Thyroid gland (tissue), 4 donors: ENCODE data around the gene SH2D5. TPM values are rescaled to one million over a fixed set of nuclear protein-coding genes. Genes with fewer than 3 reads are reported as not detected.

Experiments used
- DNase-seq, 2 donors: peaks; one replicate each; pipeline ENCODE4 v3.0.0-alpha.2; 2019
- H3K27ac ChIP-seq, 3 donors: fragments of 200-600 bp; sonication (generic); 1 replicate in 2 of 3; 2 replicates in 1 of 3; pipeline ENCODE4 v1.5.1; 2016 to 2019; ENCODE audit warnings: mild to moderate bottlenecking in 1 of 3, moderate library complexity in 1 of 3
- H3K27me3 ChIP-seq: fragments of 200-600 bp; sonication (generic); one replicate; pipeline ENCODE4 v1.5.1; 2019
- H3K36me3 ChIP-seq, 2 donors: fragments of 200-600 bp; sonication (generic); one replicate each; pipeline ENCODE4 v1.5.1; 2016 to 2019
- H3K4me1 ChIP-seq, 2 donors: fragments of 200-600 bp; sonication (generic); one replicate each; pipeline ENCODE4 v1.5.1; 2017 to 2019
- H3K4me3 ChIP-seq, 3 donors: fragments of 200-600 bp; sonication (generic); replicated peaks in 1 of 3; 1 replicate in 2 of 3; 2 replicates in 1 of 3; pipeline ENCODE4 v1.5.1; 2016; ENCODE audit warnings: mild to moderate bottlenecking in 1 of 3
- H3K9me3 ChIP-seq: fragments of 200-600 bp; sonication (generic); one replicate; pipeline ENCODE4 v1.5.1; 2017
- POLR2A ChIP-seq, 2 donors: fragments of 450-650 bp; IDR thresholded peaks; one replicate each; pipeline ENCODE4 v1.6.1; 2017; ENCODE audit warnings: antibody characterized with exemption in 2 of 2, mild to moderate bottlenecking in 2 of 2, moderate library complexity in 1 of 2
- WGBS, 2 donors: methylation state at CpG; one replicate each; pipeline ENCODE4 v1.1.5; 2017; 5-methylcytosine and 5-hydroxymethylcytosine counted together
- intact Hi-C: fragments of 100-400 bp; cut with DNase I; formaldehyde crosslinking; loops from one replicate; pipeline ENCODE4 v1.15.1; 2023
- total RNA-seq, 4 donors: library from RNA; depleted of rRNA; stranded (reverse); fragments of >200 nt; gene quantifications; one replicate each; pipeline ENCODE4 v1.2.3, GENCODE V29; 2016
- TF ChIP-seq, protein P1 (sequence below), 6 experiments: fragments of 200-600 bp in 3 of 6; fragments of 450-650 bp in 3 of 6; sonication (generic) in 3 of 6; IDR thresholded peaks; one replicate each; pipeline ENCODE4 v1.5.1; 2016 to 2019; ENCODE audit warnings: antibody characterized with exemption in 6 of 6, mild to moderate bottlenecking in 2 of 6, inconsistent platforms in 1 of 6, moderate library complexity in 1 of 6

SH2D5 gene
- total RNA-seq, 4 donors from 2014 or later, result 0.11 to 1.4 (median 0.77) TPM

DNA sequence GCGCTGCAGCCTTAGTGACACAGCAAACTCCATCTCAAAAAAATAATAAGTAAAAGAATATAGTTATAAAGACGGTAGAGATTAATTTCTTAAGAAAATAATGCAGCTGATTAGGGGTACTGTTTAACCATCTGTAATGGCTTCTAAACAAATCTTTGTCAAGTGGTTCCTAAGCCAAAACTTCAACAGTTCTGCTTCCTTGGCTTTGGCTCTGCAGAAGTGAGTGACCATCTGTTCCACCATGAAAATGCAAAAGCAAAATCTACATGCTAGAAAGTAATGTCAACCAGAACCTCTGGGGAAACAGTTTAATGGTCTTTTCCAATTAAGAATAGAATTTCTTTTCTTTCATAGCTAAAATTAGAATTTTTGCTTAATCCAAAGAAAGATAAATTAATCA is 8.3 kb upstream of the SH2D5 start:
- no peaks in the 10 kb centered on the region for H3K27me3 ChIP-seq
- H3K27ac ChIP-seq, result peak overlapping the region in 1 of 3 donors; percentile 4
- intact Hi-C loops, result no loop called here
- 74 to 79% methylated on average over 2 of the region's 2 CpGs for WGBS, 2 donors
- H3K36me3 ChIP-seq, result peaks cover 25 to 28% of the 10 kb centered on the region in 2 donors
- TF ChIP-seq, protein P1, sequence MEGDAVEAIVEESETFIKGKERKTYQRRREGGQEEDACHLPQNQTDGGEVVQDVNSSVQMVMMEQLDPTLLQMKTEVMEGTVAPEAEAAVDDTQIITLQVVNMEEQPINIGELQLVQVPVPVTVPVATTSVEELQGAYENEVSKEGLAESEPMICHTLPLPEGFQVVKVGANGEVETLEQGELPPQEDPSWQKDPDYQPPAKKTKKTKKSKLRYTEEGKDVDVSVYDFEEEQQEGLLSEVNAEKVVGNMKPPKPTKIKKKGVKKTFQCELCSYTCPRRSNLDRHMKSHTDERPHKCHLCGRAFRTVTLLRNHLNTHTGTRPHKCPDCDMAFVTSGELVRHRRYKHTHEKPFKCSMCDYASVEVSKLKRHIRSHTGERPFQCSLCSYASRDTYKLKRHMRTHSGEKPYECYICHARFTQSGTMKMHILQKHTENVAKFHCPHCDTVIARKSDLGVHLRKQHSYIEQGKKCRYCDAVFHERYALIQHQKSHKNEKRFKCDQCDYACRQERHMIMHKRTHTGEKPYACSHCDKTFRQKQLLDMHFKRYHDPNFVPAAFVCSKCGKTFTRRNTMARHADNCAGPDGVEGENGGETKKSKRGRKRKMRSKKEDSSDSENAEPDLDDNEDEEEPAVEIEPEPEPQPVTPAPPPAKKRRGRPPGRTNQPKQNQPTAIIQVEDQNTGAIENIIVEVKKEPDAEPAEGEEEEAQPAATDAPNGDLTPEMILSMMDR (IDR thresholded peaks at IDR 0.05), result no peak
- no peak for TF ChIP-seq POLR2A (IDR thresholded peaks at IDR 0.05)
- no peak overlapping the region for H3K4me3 ChIP-seq
- DNase-seq, result no peak
- no peaks in the 10 kb centered on the region for H3K9me3 ChIP-seq
- H3K4me1 ChIP-seq, result no peaks in the 10 kb centered on the region

DNA sequence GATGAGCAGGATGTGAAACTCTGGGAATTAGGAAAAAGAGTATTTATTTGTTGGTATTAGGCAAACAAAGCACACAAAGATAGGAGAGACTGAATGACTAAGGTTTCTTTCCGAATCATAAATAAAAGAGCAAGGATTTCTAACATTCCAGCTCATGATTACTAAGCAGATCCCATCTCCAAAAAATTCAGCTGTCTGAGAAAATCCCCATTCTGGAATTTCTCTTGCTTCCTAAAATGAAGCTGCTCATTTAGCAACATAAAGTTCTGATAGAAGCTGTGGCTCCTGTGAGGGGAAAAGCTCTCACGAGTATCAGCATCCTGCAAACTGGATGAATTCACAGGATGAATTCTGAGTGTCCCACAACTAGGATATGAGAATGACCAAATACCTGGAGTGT is 6.7 kb upstream of the SH2D5 start:
- intact Hi-C loops, result no loop called here
- Histone ChIP-seq H3K27ac (peak overlapping the region in 2 of 3 donors; percentile 8 to 29), H3K4me3 (no peak overlapping the region), H3K9me3 (no peaks in the 10 kb centered on the region), H3K27me3 (no peaks in the 10 kb centered on the region), H3K36me3 (peaks cover 10 to 13% of the 10 kb centered on the region in 2 donors), H3K4me1 (no peaks in the 10 kb centered on the region)
- TF ChIP-seq, protein P1 (IDR thresholded peaks at IDR 0.05), result no peak
- no peak for TF ChIP-seq POLR2A (IDR thresholded peaks at IDR 0.05)
- DNase-seq, result no peak
- WGBS, 2 donors, result 82 to 90% methylated on average over 2 of the region's 2 CpGs

DNA sequence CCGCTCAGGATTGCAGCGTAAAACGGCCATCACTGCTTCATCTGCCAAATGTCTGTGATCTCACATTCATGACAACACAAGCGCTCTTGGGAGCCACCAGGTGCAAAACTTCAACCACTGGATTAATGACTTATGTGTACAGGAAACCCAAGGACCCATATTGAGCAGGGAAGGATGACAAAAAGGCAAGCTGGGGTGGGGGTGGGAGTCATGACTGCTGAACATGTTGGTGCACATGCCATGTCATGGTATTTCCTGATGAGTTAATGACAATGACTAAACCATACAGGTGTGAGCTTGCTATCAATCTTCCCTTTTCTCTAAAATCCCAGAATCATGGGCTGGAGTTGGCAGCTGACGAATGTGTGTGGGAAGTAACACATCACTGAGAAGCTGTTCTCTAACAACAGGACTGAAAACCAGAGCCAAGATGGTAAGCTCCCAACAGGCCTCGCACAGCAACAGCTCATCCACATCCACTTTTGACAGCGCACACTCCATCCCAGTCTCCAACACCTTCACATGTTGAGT is 3.1 kb upstream of the SH2D5 start:
- H3K36me3 ChIP-seq, result no peaks in the 10 kb centered on the region
- TF ChIP-seq POLR2A (IDR thresholded peaks at IDR 0.05), result no peak
- TF ChIP-seq, protein P1 (IDR thresholded peaks at IDR 0.05), result no peak
- no peak for DNase-seq
- WGBS, 2 donors, result 89 to 93% methylated on average over 7 of the region's 7 CpGs
- no peak overlapping the region for H3K27ac ChIP-seq
- H3K9me3 ChIP-seq, result no peaks in the 10 kb centered on the region
- H3K4me3 ChIP-seq, result no peak overlapping the region
- peaks cover 17 to 21% of the 10 kb centered on the region in 2 donors for H3K4me1 ChIP-seq
- no peaks in the 10 kb centered on the region for H3K27me3 ChIP-seq
- intact Hi-C loops, result no loop called here

DNA sequence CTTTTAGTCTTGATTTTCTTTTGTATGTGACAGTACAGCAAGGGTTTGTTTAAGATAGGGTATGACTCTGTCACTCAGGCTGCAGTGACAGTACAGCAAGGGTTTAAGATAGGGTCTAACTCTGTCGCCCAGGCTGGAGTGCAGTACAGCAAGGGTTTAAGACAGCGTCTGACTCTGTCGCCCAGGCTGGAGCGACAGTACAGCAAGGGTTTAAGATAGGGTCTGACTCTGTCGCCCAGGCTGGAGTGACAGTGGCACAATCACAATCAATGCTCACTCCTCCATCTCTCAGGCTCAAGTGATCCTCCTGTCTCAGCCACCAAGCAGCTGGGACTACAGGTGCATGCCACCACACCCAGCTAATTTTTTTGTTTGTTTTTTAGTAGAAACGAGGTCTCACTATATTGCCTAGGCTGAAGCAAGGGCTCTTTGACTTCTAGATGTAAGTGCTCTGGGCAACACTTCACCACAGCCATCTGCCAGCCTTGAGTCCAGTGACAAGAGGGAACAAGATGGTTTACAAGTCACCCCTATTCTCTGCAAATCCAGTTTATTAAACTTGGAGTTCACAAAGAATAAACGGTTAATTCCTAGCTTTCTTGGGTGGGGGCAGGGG is 965 bp upstream of the SH2D5 start:
- 22 to 34% methylated on average over 7 of the region's 7 CpGs for WGBS, 2 donors
- H3K4me1 ChIP-seq, result peaks cover 17 to 21% of the 10 kb centered on the region in 2 donors
- TF ChIP-seq, protein P1 (IDR thresholded peaks at IDR 0.05), result no peak
- TF ChIP-seq POLR2A (IDR thresholded peaks at IDR 0.05), result no peak
- peak overlapping the region in 1 of 3 donors; percentile 47 for H3K4me3 ChIP-seq
- peak overlapping the region; percentile 50 to 93 (median 90) for H3K27ac ChIP-seq
- no peaks in the 10 kb centered on the region for H3K9me3 ChIP-seq
- intact Hi-C loops, result no loop called here
- no peaks in the 10 kb centered on the region for H3K27me3 ChIP-seq
- no peaks in the 10 kb centered on the region for H3K36me3 ChIP-seq
- no peak for DNase-seq

DNA sequence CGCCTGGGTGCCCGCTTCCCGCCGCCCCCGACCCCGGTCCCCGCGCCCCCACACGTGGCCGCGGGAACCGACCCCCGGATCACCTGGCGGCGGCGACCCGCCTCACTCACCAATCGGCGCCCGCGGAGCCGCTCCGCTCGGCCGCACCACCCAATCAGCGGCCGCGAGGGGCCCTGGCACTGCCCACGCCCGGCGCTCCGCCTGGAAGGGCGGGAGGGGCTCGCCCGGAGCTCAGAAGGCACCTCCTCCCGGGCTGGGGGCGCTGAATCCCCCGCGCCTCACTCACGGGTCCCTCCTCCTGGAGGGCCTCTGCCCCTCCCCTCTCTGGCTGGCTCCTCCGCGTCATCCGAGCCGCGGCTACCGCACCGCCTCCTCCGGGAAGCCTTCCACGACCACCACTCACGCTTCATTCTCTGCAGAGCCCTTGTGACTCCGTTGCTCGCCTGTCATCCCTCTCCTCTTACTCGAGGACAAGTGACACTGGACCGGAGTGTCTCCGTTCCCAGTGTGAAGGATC is 374 bp downstream of the SH2D5 start:
- intact Hi-C loops, result no loop called here
- DNase-seq, result peak; percentile 63 to 75
- H3K4me3 ChIP-seq, result peak overlapping the region in 2 of 3 donors; percentile 3 to 47
- no peaks in the 10 kb centered on the region for H3K36me3 ChIP-seq
- peak in 1 of 2 donors; percentile 9 for TF ChIP-seq POLR2A (IDR thresholded peaks at IDR 0.05)
- TF ChIP-seq, protein P1 (IDR thresholded peaks at IDR 0.05), result no peak
- peaks cover 17 to 21% of the 10 kb centered on the region in 2 donors for H3K4me1 ChIP-seq
- H3K9me3 ChIP-seq, result no peaks in the 10 kb centered on the region
- peak overlapping the region in 2 of 3 donors; percentile 90 to 93 for H3K27ac ChIP-seq
- no peaks in the 10 kb centered on the region for H3K27me3 ChIP-seq
- WGBS, 2 donors, result 2 to 3% methylated on average over 6 to 15 of the region's 55 CpGs
